Mesodermal cell (in vitro differentiated cells): ENCODE data around the gene ADSS1.

Experiments used
- H3K27ac ChIP-seq: 2 replicates; pipeline ENCODE4 v1.7.0; 2013; ENCODE audit warnings: mild to moderate bottlenecking, low read depth, low read length, moderate library complexity; ENCODE audit not compliant: severe bottlenecking
- H3K36me3 ChIP-seq: 2 replicates; pipeline ENCODE4 v1.7.1; 2013; ENCODE audit warnings: mild to moderate bottlenecking, low read length, moderate library complexity; ENCODE audit not compliant: control insufficient read depth, insufficient read depth
- H3K4me1 ChIP-seq: one replicate; pipeline ENCODE4 v1.7.1; 2013; ENCODE audit warnings: mild to moderate bottlenecking, low read length; ENCODE audit not compliant: insufficient read depth, control insufficient read depth, poor library complexity, severe bottlenecking
- H3K4me3 ChIP-seq: 2 replicates; pipeline ENCODE4 v1.7.0; 2013; ENCODE audit warnings: low read length, control low read depth, mild to moderate bottlenecking; ENCODE audit not compliant: insufficient read depth, poor library complexity, severe bottlenecking; ENCODE audit errors: extremely low read depth
- H3K9me3 ChIP-seq: 2 replicates; pipeline ENCODE4 v1.7.1; 2013; ENCODE audit warnings: mild to moderate bottlenecking, low read length, moderate library complexity; ENCODE audit not compliant: control insufficient read depth
- WGBS, 2 experiments: methylation state at CpG; one replicate each; pipeline ENCODE4 v1.1.5; 2013; ENCODE audit warnings: missing lambda C conversion rate in 2 of 2; ENCODE audit not compliant: insufficient coverage in 2 of 2; 5-methylcytosine and 5-hydroxymethylcytosine counted together

ADSS1 gene

GRCh38 chr14:104788161-104788818, 64.3 kb downstream of the ADSS1 start:
- Histone ChIP-seq H3K9me3 (no peaks in the 10 kb centered on the region), H3K4me1 (peaks cover 11% of the 10 kb centered on the region), H3K36me3 (peaks cover 73% of the 10 kb centered on the region), H3K27ac (no peak overlapping the region), H3K4me3 (no peak overlapping the region)
- 96 to 98% methylated on average over 11 to 14 of the region's 14 CpGs for WGBS, 2 experiments

GRCh38 chr14:104788873-104789663, 65.0 kb downstream of the ADSS1 start:
- Histone ChIP-seq H3K9me3 (no peaks in the 10 kb centered on the region), H3K4me1 (peaks cover 17% of the 10 kb centered on the region), H3K36me3 (peaks cover 76% of the 10 kb centered on the region), H3K27ac (no peak overlapping the region), H3K4me3 (no peak overlapping the region)
- WGBS, 2 experiments = 93% methylated on average over 34 to 36 of the region's 39 CpGs

DNA sequence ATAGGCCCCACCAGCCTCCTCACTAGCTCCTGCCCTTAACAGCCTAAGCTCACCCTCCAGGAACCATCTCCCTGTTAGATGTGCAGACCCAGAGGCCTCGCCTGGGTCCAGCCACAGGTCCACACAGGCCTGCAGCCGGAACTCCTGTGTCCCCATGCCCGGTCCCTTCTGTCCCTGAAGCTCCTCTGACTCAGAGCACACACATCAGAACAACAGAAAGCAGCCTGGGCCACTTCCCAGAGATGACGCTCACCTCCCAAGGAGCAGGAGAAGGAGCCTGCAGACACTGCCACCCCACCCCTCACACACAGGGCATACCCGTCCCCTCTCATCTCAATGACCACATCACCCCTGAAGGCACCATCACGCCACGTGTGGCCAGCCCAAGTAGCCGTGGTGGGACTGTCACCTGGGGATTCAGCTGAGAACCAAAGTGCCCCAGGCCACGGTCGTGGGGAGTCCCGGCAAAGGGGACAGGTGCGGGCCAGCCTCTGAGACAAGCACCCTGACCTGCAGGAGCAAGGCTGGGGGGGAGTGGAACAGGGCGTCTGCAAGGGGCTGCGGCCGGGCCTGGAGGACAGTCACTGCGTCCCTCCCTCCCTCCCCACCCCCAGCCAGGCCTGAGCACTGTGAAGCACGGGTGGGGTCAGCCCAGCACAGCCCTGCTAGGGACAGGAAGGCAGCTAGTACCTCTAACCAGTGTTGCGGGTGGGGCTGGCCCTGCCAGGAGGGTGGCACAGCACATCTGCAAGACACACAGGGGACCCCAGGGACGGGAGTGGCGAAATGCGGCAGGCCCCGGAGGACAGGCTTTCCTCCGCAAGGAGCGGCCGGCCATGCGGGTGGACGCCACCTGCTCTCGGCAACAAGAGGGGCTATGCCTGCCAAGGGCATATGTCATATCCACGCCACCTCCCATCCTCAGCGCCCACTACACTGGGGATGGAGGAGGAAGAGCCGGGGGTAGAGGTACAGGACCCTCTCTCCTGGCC, 66.0 kb downstream of the ADSS1 start:
- H3K4me1 ChIP-seq = peaks cover 17% of the 10 kb centered on the region
- no peaks in the 10 kb centered on the region for H3K9me3 ChIP-seq
- WGBS, 2 experiments = 95 to 98% methylated on average over 16 to 24 of the region's 31 CpGs
- H3K36me3 ChIP-seq = peaks cover 73% of the 10 kb centered on the region
- H3K27ac ChIP-seq = no peak overlapping the region
- no peak overlapping the region for H3K4me3 ChIP-seq

DNA sequence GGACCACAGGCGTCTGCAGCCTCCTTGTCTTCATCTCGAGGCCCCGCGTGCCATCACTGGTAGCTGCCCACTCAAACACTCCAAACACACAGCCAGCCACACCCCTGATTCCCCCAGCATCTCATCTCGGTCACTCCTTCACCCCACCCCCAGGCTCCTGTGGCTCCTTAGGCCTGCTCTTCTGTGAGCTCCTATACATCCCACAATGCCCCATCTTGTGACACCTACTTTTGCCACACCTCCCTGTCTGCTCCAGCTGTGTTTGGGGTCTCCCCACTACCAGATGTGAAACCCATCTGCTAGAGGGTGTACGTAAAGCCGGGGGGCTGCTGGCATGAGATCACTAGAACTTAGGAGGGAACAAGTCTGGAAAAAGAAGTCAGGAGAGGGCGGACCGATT, 67.4 kb downstream of the ADSS1 start:
- Histone ChIP-seq H3K9me3 (no peaks in the 10 kb centered on the region), H3K36me3 (peaks cover 61% of the 10 kb centered on the region), H3K4me3 (no peak overlapping the region), H3K4me1 (peaks cover 24% of the 10 kb centered on the region), H3K27ac (no peak overlapping the region)
- WGBS, 2 experiments = 90 to 97% methylated on average over 8 to 9 of the region's 9 CpGs

GRCh38 chr14:104792101-104792884, 68.3 kb downstream of the ADSS1 start:
- Histone ChIP-seq H3K36me3 (peaks cover 52% of the 10 kb centered on the region), H3K4me3 (no peak overlapping the region), H3K9me3 (no peaks in the 10 kb centered on the region), H3K4me1 (peaks cover 33% of the 10 kb centered on the region), H3K27ac (no peak overlapping the region)
- 94 to 97% methylated on average over 25 of the region's 25 CpGs for WGBS, 2 experiments

DNA sequence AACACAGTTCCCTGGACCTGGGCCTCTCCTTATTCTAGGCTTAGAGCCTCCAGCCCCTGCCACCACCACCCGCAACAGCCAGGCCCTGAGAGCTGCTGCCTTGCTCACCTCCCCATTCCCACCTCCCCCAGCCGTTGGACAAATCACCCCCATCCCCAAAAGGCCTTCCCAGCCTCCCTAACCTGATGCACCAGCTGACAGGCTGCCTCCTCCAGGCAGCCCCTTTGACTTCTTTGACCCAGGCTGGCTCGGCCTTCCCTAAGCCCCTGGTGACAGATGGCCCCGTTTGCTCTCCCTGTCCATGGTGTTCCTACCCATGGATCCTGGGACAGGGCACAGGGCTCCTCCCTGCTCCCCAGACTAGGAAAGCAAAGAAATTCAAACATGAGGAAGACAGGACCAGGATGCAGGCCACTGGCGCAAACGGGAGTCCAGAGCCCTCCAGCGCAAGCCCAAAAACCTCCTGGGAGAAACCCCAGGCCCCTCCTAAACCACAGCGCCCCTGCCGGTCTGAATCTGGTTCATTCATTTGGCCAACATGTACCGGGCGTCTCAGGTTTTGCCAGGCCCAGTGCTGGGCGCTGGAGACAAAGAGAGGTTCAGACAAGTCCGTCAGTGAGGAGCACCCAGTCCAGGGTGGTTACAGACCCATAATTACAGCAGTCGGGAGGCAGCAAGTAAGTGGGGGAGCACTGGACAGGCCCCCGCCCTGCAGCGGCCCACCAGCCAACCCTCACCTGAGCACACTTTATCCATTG, 69.1 kb downstream of the ADSS1 start:
- Histone ChIP-seq H3K4me3 (no peak overlapping the region), H3K36me3 (peaks cover 44% of the 10 kb centered on the region), H3K27ac (no peak overlapping the region), H3K4me1 (peaks cover 38% of the 10 kb centered on the region), H3K9me3 (no peaks in the 10 kb centered on the region)
- WGBS, 2 experiments = 90 to 91% methylated on average over 13 to 16 of the region's 16 CpGs

GRCh38 chr14:104793703-104793959, 69.6 kb downstream of the ADSS1 start:
- Histone ChIP-seq H3K4me1 (peaks cover 38% of the 10 kb centered on the region), H3K4me3 (peak overlapping the region; percentile 75), H3K36me3 (peaks cover 41% of the 10 kb centered on the region), H3K9me3 (no peaks in the 10 kb centered on the region), H3K27ac (no peak overlapping the region)
- 29 to 60% methylated on average over 1 to 2 of the region's 2 CpGs for WGBS, 2 experiments

DNA sequence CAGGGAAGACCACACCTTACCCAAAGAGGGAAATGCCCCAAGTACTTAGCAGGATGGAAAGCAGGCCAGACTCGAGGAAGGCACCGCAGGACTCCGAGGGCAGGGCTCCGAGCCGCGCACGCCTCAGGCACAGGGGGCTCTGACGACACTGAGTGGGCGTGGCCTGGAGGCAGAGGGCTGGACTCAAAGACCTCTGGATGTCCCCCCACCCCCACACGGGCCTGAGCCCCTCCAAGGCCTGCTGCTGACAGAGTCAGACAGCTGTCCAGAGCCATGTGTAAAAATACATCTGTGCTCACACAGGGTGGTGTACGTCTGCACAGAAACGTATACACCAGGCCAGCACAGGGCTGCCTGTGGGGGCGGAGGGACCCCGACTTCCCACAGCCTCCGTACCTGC, 70.1 kb downstream of the ADSS1 start:
- Histone ChIP-seq H3K4me1 (peaks cover 41% of the 10 kb centered on the region), H3K9me3 (no peaks in the 10 kb centered on the region), H3K4me3 (peak overlapping the region; percentile 75), H3K36me3 (peaks cover 36% of the 10 kb centered on the region), H3K27ac (no peak overlapping the region)
- WGBS, 2 experiments = 34 to 44% methylated on average over 14 to 15 of the region's 15 CpGs

GRCh38 chr14:104794631-104794992, 70.6 kb downstream of the ADSS1 start:
- WGBS, 2 experiments = 10 to 12% methylated on average over 11 to 15 of the region's 16 CpGs
- Histone ChIP-seq H3K9me3 (no peaks in the 10 kb centered on the region), H3K4me1 (peaks cover 41% of the 10 kb centered on the region), H3K4me3 (peak overlapping the region; percentile 75), H3K27ac (no peak overlapping the region), H3K36me3 (peaks cover 32% of the 10 kb centered on the region)
